Loucy (cell line): ENCODE measurements around the gene SPINK14.

Experiments
- H2AFZ ChIP-seq: fragments of 200-600 bp; sonication (generic); 2 replicates; pipeline ENCODE4 v1.6.0; 2016; ENCODE audit warnings: antibody characterized with exemption, mild to moderate bottlenecking, low read length, moderate library complexity
- H3F3A ChIP-seq: fragments of 200-600 bp; 2 replicates; pipeline ENCODE4 v1.6.0; 2016; ENCODE audit warnings: antibody characterized with exemption, low read depth, mild to moderate bottlenecking
- H3K27me3 ChIP-seq: fragments of 200-600 bp; sonication (generic); 2 replicates; pipeline ENCODE4 v1.6.1; 2014; ENCODE audit warnings: low read length, mild to moderate bottlenecking; ENCODE audit not compliant: insufficient read depth, poor library complexity, severe bottlenecking
- H3K36me3 ChIP-seq: fragments of 200-600 bp; sonication (generic); 2 replicates; pipeline ENCODE4 v1.6.1; 2016; ENCODE audit warnings: low read length; ENCODE audit not compliant: insufficient read depth
- H3K4me1 ChIP-seq: fragments of 200-600 bp; sonication (generic); 2 replicates; pipeline ENCODE4 v1.5.1; 2014; ENCODE audit warnings: low read length, mild to moderate bottlenecking; ENCODE audit not compliant: insufficient read depth, poor library complexity, severe bottlenecking
- H3K4me2 ChIP-seq: fragments of 200-600 bp; sonication (generic); 2 replicates; pipeline ENCODE4 v1.6.0; 2014; ENCODE audit warnings: antibody characterized with exemption, low read length, low read depth, mild to moderate bottlenecking; ENCODE audit not compliant: poor library complexity, severe bottlenecking
- H3K4me3 ChIP-seq: fragments of 200-600 bp; sonication (generic); 2 replicates; pipeline ENCODE4 v1.5.1; 2014; ENCODE audit warnings: low read length, mild to moderate bottlenecking, mixed read lengths; ENCODE audit not compliant: poor library complexity, severe bottlenecking
- H3K79me2 ChIP-seq: fragments of 200-600 bp; sonication (generic); 2 replicates; pipeline ENCODE4 v1.6.1; 2014; ENCODE audit warnings: low read length; ENCODE audit not compliant: insufficient read depth
- H3K9ac ChIP-seq: fragments of 200-600 bp; sonication (generic); 2 replicates; pipeline ENCODE4 v1.6.0; 2014; ENCODE audit warnings: mild to moderate bottlenecking, low read depth, low read length, moderate library complexity; ENCODE audit not compliant: poor library complexity, severe bottlenecking
- H3K9me2 ChIP-seq: fragments of 200-600 bp; sonication (generic); replicated peaks from 2 replicates; pipeline ENCODE4 v1.6.1; 2016; ENCODE audit warnings: low read depth, low read length, mixed read lengths
- H3K9me3 ChIP-seq: fragments of 200-600 bp; sonication (generic); 2 replicates; pipeline ENCODE4 v1.6.1; 2014; ENCODE audit warnings: mild to moderate bottlenecking, antibody characterized with exemption, low read length, low read depth; ENCODE audit not compliant: insufficient read depth
- H4K20me1 ChIP-seq: fragments of 200-600 bp; sonication (generic); 2 replicates; pipeline ENCODE4 v1.6.0; 2014; ENCODE audit warnings: antibody characterized with exemption, low read length, mild to moderate bottlenecking; ENCODE audit not compliant: insufficient read depth, poor library complexity, severe bottlenecking
- CTCF ChIP-seq: fragments of 200-600 bp; sonication (generic); conservative IDR thresholded peaks from 2 replicates; pipeline ENCODE4 v1.5.1; 2014; ENCODE audit warnings: mild to moderate bottlenecking, antibody characterized with exemption, low read length
- EZH2phosphoT487 ChIP-seq: fragments of 200-600 bp; IDR thresholded peaks from 2 replicates; pipeline ENCODE4 v1.6.1; 2018; ENCODE audit warnings: antibody characterized with exemption, mild to moderate bottlenecking, moderate library complexity, borderline replicate concordance

The SPINK14 gene

GRCh38 chr5:148162038-148162437, 6.3 kb upstream of the SPINK14 start:
- Histone ChIP-seq H3K9me3 (no peaks in the 10 kb centered on the region), H3F3A (no peaks in the 10 kb centered on the region), H3K79me2 (no peaks in the 10 kb centered on the region), H3K9ac (no peak overlapping the region), H3K9me2 (no peaks in the 10 kb centered on the region), H4K20me1 (no peaks in the 10 kb centered on the region), H3K36me3 (no peaks in the 10 kb centered on the region), H3K4me3 (no peak overlapping the region), H3K4me1 (no peaks in the 10 kb centered on the region), H2AFZ (no peak overlapping the region), H3K4me2 (no peak overlapping the region), H3K27me3 (no peaks in the 10 kb centered on the region)
- TF ChIP-seq CTCF (no peak), EZH2phosphoT487 (no peak)

- no peaks in the 10 kb centered on the region for H3K9me2 ChIP-seq
- no peaks in the 10 kb centered on the region for H3K9me3 ChIP-seq
Measured at GRCh38 chr5:148163345-148163744, 5.0 kb upstream of the SPINK14 start.

GRCh38 chr5:148166550-148167283, 1.6 kb upstream of the SPINK14 start:
- H3K27me3 ChIP-seq, result no peaks in the 10 kb centered on the region
- no peak for TF ChIP-seq EZH2phosphoT487
- no peak for TF ChIP-seq CTCF
- H3K36me3 ChIP-seq, result no peaks in the 10 kb centered on the region
- no peak overlapping the region for H3K4me3 ChIP-seq
- H3K4me2 ChIP-seq, result no peak overlapping the region
- H3K9me2 ChIP-seq, result no peaks in the 10 kb centered on the region
- no peaks in the 10 kb centered on the region for H3F3A ChIP-seq
- no peaks in the 10 kb centered on the region for H3K9me3 ChIP-seq
- no peaks in the 10 kb centered on the region for H3K4me1 ChIP-seq
- H3K9ac ChIP-seq, result no peak overlapping the region
- H4K20me1 ChIP-seq, result no peaks in the 10 kb centered on the region
- H3K79me2 ChIP-seq, result no peaks in the 10 kb centered on the region
- no peak overlapping the region for H2AFZ ChIP-seq

More at GRCh38 chr5:148163345-148163744, 5.0 kb upstream of the SPINK14 start:
- Histone ChIP-seq H3K4me3 (no peak overlapping the region), H3K4me2 (no peak overlapping the region), H3K9ac (no peak overlapping the region), H3F3A (no peaks in the 10 kb centered on the region), H4K20me1 (no peaks in the 10 kb centered on the region), H3K4me1 (no peaks in the 10 kb centered on the region), H3K79me2 (no peaks in the 10 kb centered on the region), H2AFZ (no peak overlapping the region), H3K27me3 (no peaks in the 10 kb centered on the region), H3K36me3 (no peaks in the 10 kb centered on the region)
- no peak for TF ChIP-seq CTCF
- TF ChIP-seq EZH2phosphoT487, result no peak
